Uterus (tissue), 4 donors: ENCODE measurements around the gene PDE6A. TPM values are rescaled to one million over a fixed set of nuclear protein-coding genes. Genes with fewer than 3 reads are reported as not detected.

Experiments used
- DNase-seq, 2 donors: peaks; one replicate each; pipeline ENCODE4 v3.0.0-alpha.2; 2019 to 2020
- H3K27ac ChIP-seq, 2 donors: fragments of 200-600 bp; sonication (generic); 1 replicate in 1 of 2; 2 replicates in 1 of 2; pipeline ENCODE4 v1.5.1; 2016 to 2018
- H3K27me3 ChIP-seq, 2 donors: fragments of 200-600 bp; sonication (generic); one replicate each; pipeline ENCODE4 v1.5.1; 2018 to 2019; ENCODE audit warnings: control low read depth in 1 of 2
- H3K36me3 ChIP-seq, 2 donors: fragments of 200-600 bp; sonication (generic); one replicate each; pipeline ENCODE4 v1.5.1; 2019; ENCODE audit warnings: control low read depth in 1 of 2
- H3K4me1 ChIP-seq, 2 donors: fragments of 200-600 bp; sonication (generic); one replicate each; pipeline ENCODE4 v1.5.1; 2018 to 2019; ENCODE audit warnings: control low read depth in 1 of 2
- H3K4me3 ChIP-seq, 2 donors: fragments of 200-600 bp; sonication (generic); 1 replicate in 1 of 2; 2 replicates in 1 of 2; pipeline ENCODE4 v1.5.1; 2018 to 2019; ENCODE audit warnings: mild to moderate bottlenecking in 1 of 2
- H3K9me3 ChIP-seq, 2 donors: fragments of 200-600 bp; sonication (generic); one replicate each; pipeline ENCODE4 v1.5.1; 2019; ENCODE audit warnings: control low read depth in 1 of 2
- CTCF ChIP-seq, 4 experiments: fragments of 200-600 bp in 2 of 4; fragments of 450-650 bp in 2 of 4; sonication (generic) in 2 of 4; IDR thresholded peaks; one replicate each; pipeline ENCODE4 v1.5.1; 2016 to 2019; ENCODE audit warnings: antibody characterized with exemption in 4 of 4, mild to moderate bottlenecking in 2 of 4, moderate library complexity in 1 of 4
- POLR2A ChIP-seq, 2 donors: fragments of 450-650 bp; IDR thresholded peaks; one replicate each; pipeline ENCODE4 v1.6.1; 2016; ENCODE audit warnings: antibody characterized with exemption in 2 of 2, mild to moderate bottlenecking in 1 of 2, moderate library complexity in 1 of 2
- intact Hi-C: fragments of 100-400 bp; cut with DNase I; formaldehyde crosslinking; loops from one replicate; pipeline ENCODE4 v1.15.1; 2023; ENCODE audit warnings: low total_unique reads
- total RNA-seq, 4 donors: library from RNA; depleted of rRNA in 3 of 4; stranded (reverse); fragments of >200 nt in 3 of 4; gene quantifications; one replicate each; pipeline versions ENCODE4 v1.1.0 to v1.2.4, GENCODE V29; 2014 to 2023
- donor health status: DM: yes; HTN: yes; CAD: no.

PDE6A gene
- total RNA-seq, 4 donors from 2014 or later = 0.07 TPM; not detected in 3

- H3K27me3 ChIP-seq = no peaks in the 10 kb centered on the region
- H3K36me3 ChIP-seq = no peaks in the 10 kb centered on the region
- no peak for TF ChIP-seq CTCF (IDR thresholded peaks at IDR 0.05)
- no peak for TF ChIP-seq POLR2A (IDR thresholded peaks at IDR 0.05)
- H3K9me3 ChIP-seq = no peaks in the 10 kb centered on the region
- no peak overlapping the region for H3K4me3 ChIP-seq
- no peaks in the 10 kb centered on the region for H3K4me1 ChIP-seq
- DNase-seq = no peak
- intact Hi-C loops = no loop called here
- no peak overlapping the region for H3K27ac ChIP-seq
Observed at GRCh38 chr5:149849966-149850910, 94.4 kb downstream of the PDE6A start.

- H3K4me3 ChIP-seq = no peak overlapping the region
- H3K27me3 ChIP-seq = no peaks in the 10 kb centered on the region
- intact Hi-C loops = no loop called here
- H3K4me1 ChIP-seq = no peaks in the 10 kb centered on the region
- H3K9me3 ChIP-seq = no peaks in the 10 kb centered on the region
- DNase-seq = no peak
- H3K36me3 ChIP-seq = no peaks in the 10 kb centered on the region
- H3K27ac ChIP-seq = no peak overlapping the region
- TF ChIP-seq CTCF (IDR thresholded peaks at IDR 0.05) = no peak
- TF ChIP-seq POLR2A (IDR thresholded peaks at IDR 0.05) = no peak
Observed at GRCh38 chr5:149849280-149849965, 95.2 kb downstream of the PDE6A start.

GRCh38 chr5:149847611-149848010 lies 97.0 kb downstream of the PDE6A start:
- DNase-seq = no peak
- Histone ChIP-seq H3K27ac (no peak overlapping the region), H3K4me1 (no peaks in the 10 kb centered on the region), H3K4me3 (no peak overlapping the region), H3K27me3 (no peaks in the 10 kb centered on the region), H3K36me3 (no peaks in the 10 kb centered on the region), H3K9me3 (no peaks in the 10 kb centered on the region)
- intact Hi-C loops = no loop called here
- no peak for TF ChIP-seq CTCF (IDR thresholded peaks at IDR 0.05)
- no peak for TF ChIP-seq POLR2A (IDR thresholded peaks at IDR 0.05)

- no peak overlapping the region for H3K27ac ChIP-seq
Observed at GRCh38 chr5:149846021-149846420, 98.6 kb downstream of the PDE6A start.

More at GRCh38 chr5:149846021-149846420, 98.6 kb downstream of the PDE6A start:
- intact Hi-C loops = no loop called here
- DNase-seq = no peak
- Histone ChIP-seq H3K36me3 (no peaks in the 10 kb centered on the region), H3K27me3 (no peaks in the 10 kb centered on the region), H3K4me1 (no peaks in the 10 kb centered on the region), H3K9me3 (no peaks in the 10 kb centered on the region), H3K4me3 (no peak overlapping the region)
- no peak for TF ChIP-seq POLR2A (IDR thresholded peaks at IDR 0.05)
- TF ChIP-seq CTCF (IDR thresholded peaks at IDR 0.05) = no peak
